H1 (cell line): ENCODE measurements around the gene FOXRED1. TPM values are rescaled to one million over a fixed set of nuclear protein-coding genes. Genes with fewer than 3 reads are reported as not detected.

Experiments
- CTCF ChIA-PET: fragments of 300-600 bp; sonication (Branson Sonifier 250); formaldehyde crosslinking; loops from one replicate; lab custom pipeline; 2021; ENCODE audit not compliant: partially characterized antibody; lab: Charles Lee
- POLR2A ChIA-PET: fragments of 300-600 bp; sonication (Branson Sonifier 250); formaldehyde crosslinking; loops from one replicate; lab custom pipeline; 2021; ENCODE audit warnings: inconsistent platforms; ENCODE audit not compliant: partially characterized antibody; lab: Charles Lee
- DNase-seq, 2 experiments: peaks; one replicate each; pipeline versions ENCODE4 v3.0.0 to v3.0.0-alpha.2; 2010 to 2022; ENCODE audit warnings: low spot score in 2 of 2, low read depth in 1 of 2, mixed read lengths in 1 of 2
- FAIRE-seq: peaks from 2 replicates; lab custom pipeline; 2011; peaks lifted over from hg19 to GRCh38; lab: Jason Lieb, UNC
- H2AFZ ChIP-seq: 2 replicates; pipeline ENCODE4 v1.8.1; 2012; ENCODE audit warnings: low read length, inconsistent platforms
- H2AK5ac ChIP-seq: 2 replicates; pipeline ENCODE4 v1.6.1; 2013; ENCODE audit warnings: low read depth, low read length
- H2BK120ac ChIP-seq: replicated peaks from 2 replicates; pipeline ENCODE3; 2013; ENCODE audit warnings: low read depth, low read length, inconsistent platforms
- H2BK12ac ChIP-seq: 2 replicates; pipeline ENCODE4 v1.6.1; 2013; ENCODE audit warnings: low read depth, low read length
- H2BK15ac ChIP-seq: 2 replicates; pipeline ENCODE4 v1.6.1; 2013; ENCODE audit warnings: low read length
- H2BK20ac ChIP-seq: 2 replicates; pipeline ENCODE4 v1.6.1; 2013; ENCODE audit warnings: low read length
- H2BK5ac ChIP-seq: 2 replicates; pipeline ENCODE4 v1.6.1; 2013; ENCODE audit warnings: low read depth, low read length
- H3K14ac ChIP-seq: 2 replicates; pipeline ENCODE4 v1.6.1; 2013; ENCODE audit warnings: inconsistent platforms; ENCODE audit not compliant: insufficient read length
- H3K18ac ChIP-seq: 2 replicates; pipeline ENCODE4 v1.6.1; 2013; ENCODE audit warnings: low read length; ENCODE audit errors: extremely low read depth
- H3K23ac ChIP-seq: 2 replicates; pipeline ENCODE4 v1.6.1; 2013; ENCODE audit warnings: inconsistent platforms; ENCODE audit not compliant: insufficient read length
- H3K23me2 ChIP-seq: 2 replicates; pipeline ENCODE4 v1.6.1; 2013; ENCODE audit warnings: low read depth, low read length
- H3K27ac ChIP-seq: 2 replicates; pipeline ENCODE4 v1.6.1; 2011; ENCODE audit warnings: low read depth, low read length, inconsistent platforms
- H3K27me3 ChIP-seq, 4 experiments: replicated peaks in 1 of 4; 1 replicate in 1 of 4; 2 replicates in 3 of 4; pipeline versions ENCODE4 v1.6.1 to v1.8.1; 2011 to 2013; ENCODE audit warnings: low read length in 3 of 4, mild to moderate bottlenecking in 3 of 4, inconsistent platforms in 2 of 4, mixed read lengths in 2 of 4, moderate library complexity in 1 of 4; ENCODE audit not compliant: control insufficient read depth in 3 of 4, insufficient read depth in 3 of 4; ENCODE audit errors: extremely low read depth in 1 of 4
- H3K36me3 ChIP-seq, 4 experiments: 2 replicates each; pipeline versions ENCODE4 v1.6.1 to v1.8.1; 2011 to 2013; ENCODE audit warnings: mild to moderate bottlenecking in 4 of 4, low read length in 3 of 4, moderate library complexity in 2 of 4, control low read depth in 1 of 4, inconsistent platforms in 1 of 4; ENCODE audit not compliant: insufficient read depth in 4 of 4, control insufficient read depth in 2 of 4
- H3K4ac ChIP-seq: replicated peaks from 2 replicates; pipeline ENCODE3; 2013; ENCODE audit warnings: low read length, low read depth, mixed read lengths, inconsistent platforms; ENCODE audit not compliant: insufficient read length
- H3K4me1 ChIP-seq, 4 experiments: replicated peaks in 1 of 4; 1 replicate in 1 of 4; 2 replicates in 3 of 4; pipeline versions ENCODE4 v1.6.1 to v1.8.1; 2011 to 2013; ENCODE audit warnings: low read length in 3 of 4, inconsistent platforms in 2 of 4, mixed read lengths in 1 of 4; ENCODE audit not compliant: insufficient read depth in 4 of 4, control insufficient read depth in 3 of 4
- H3K4me2 ChIP-seq, 2 experiments: 2 replicates each; pipeline versions ENCODE4 v1.6.1 to v1.8.1; 2011 to 2013; ENCODE audit warnings: low read depth in 2 of 2, low read length in 2 of 2, control low read depth in 1 of 2, inconsistent platforms in 1 of 2, mild to moderate bottlenecking in 1 of 2; ENCODE audit not compliant: insufficient read depth in 1 of 2
- H3K4me3 ChIP-seq, 4 experiments: fragments of 200-600, 300-600 bp in 1 of 4; sonication (generic), shearing (Covaris generic), sonication (Bioruptor Twin) in 1 of 4; 2 replicates each; pipeline versions ENCODE4 v1.5.1 to v1.8.1; 2011 to 2016; ENCODE audit warnings: low read length in 4 of 4, low read depth in 3 of 4, control low read depth in 2 of 4, inconsistent platforms in 2 of 4, mild to moderate bottlenecking in 2 of 4, mixed read lengths in 1 of 4, moderate library complexity in 1 of 4; ENCODE audit not compliant: insufficient read depth in 2 of 4; ENCODE audit errors: extremely low read depth in 1 of 4
- H3K56ac ChIP-seq: replicated peaks from 2 replicates; pipeline ENCODE3; 2013; ENCODE audit warnings: low read depth, mild to moderate bottlenecking, mixed read lengths, low read length, inconsistent platforms; ENCODE audit not compliant: insufficient read length
- H3K79me1 ChIP-seq: 2 replicates; pipeline ENCODE4 v1.6.1; 2013; ENCODE audit warnings: low read depth, low read length, control low read depth
- H3K79me2 ChIP-seq, 2 experiments: 2 replicates each; pipeline versions ENCODE4 v1.6.1 to v1.8.1; 2012 to 2013; ENCODE audit warnings: low read length in 2 of 2, mild to moderate bottlenecking in 2 of 2, inconsistent platforms in 1 of 2; ENCODE audit not compliant: insufficient read depth in 2 of 2, control insufficient read depth in 1 of 2
- H3K9ac ChIP-seq, 4 experiments: replicated peaks in 1 of 4; 1 replicate in 1 of 4; 2 replicates in 3 of 4; pipeline versions ENCODE4 v1.6.1 to v1.8.1; 2011 to 2013; ENCODE audit warnings: low read depth in 3 of 4, low read length in 3 of 4, control low read depth in 2 of 4, mild to moderate bottlenecking in 2 of 4, moderate library complexity in 2 of 4, inconsistent platforms in 1 of 4; ENCODE audit errors: extremely low read depth in 1 of 4
- H3K9me3 ChIP-seq, 2 experiments: 2 replicates each; pipeline versions ENCODE4 v1.6.1 to v1.8.1; 2012 to 2013; ENCODE audit warnings: mild to moderate bottlenecking in 2 of 2, moderate library complexity in 2 of 2, control low read depth in 1 of 2, inconsistent platforms in 1 of 2, low read depth in 1 of 2, low read length in 1 of 2, mixed read lengths in 1 of 2; ENCODE audit not compliant: insufficient read depth in 2 of 2
- H4K20me1 ChIP-seq, 2 experiments: replicated peaks in 1 of 2; 2 replicates each; pipeline versions ENCODE3 to v1.8.1; 2011 to 2013; ENCODE audit warnings: inconsistent platforms in 2 of 2, low read length in 2 of 2, mild to moderate bottlenecking in 1 of 2; ENCODE audit not compliant: insufficient read depth in 2 of 2, control insufficient read depth in 1 of 2
- H4K5ac ChIP-seq: 2 replicates; pipeline ENCODE4 v1.6.1; 2013; ENCODE audit warnings: low read length, low read depth, mixed read lengths, inconsistent platforms; ENCODE audit not compliant: insufficient read length
- H4K8ac ChIP-seq: 2 replicates; pipeline ENCODE4 v1.8.0; 2013; ENCODE audit warnings: mild to moderate bottlenecking, moderate library complexity, low read length, inconsistent platforms; ENCODE audit not compliant: insufficient read depth; ENCODE audit errors: extremely low read depth
- H4K91ac ChIP-seq: replicated peaks from 2 replicates; pipeline ENCODE3; 2013; ENCODE audit warnings: low read length, mixed read lengths, inconsistent platforms; ENCODE audit not compliant: insufficient read length
- ASH2L ChIP-seq: fragments of 200-600, 300-600 bp; sonication (generic); IDR thresholded peaks from one replicate; pipeline ENCODE4 v1.7.1; 2017; ENCODE audit warnings: low read length
- ATF3 ChIP-seq: IDR thresholded peaks from 2 replicates; pipeline ENCODE4 v1.6.1; 2011; ENCODE audit warnings: low read depth, mild to moderate bottlenecking, low read length; ENCODE audit not compliant: insufficient read depth
- CHD2 ChIP-seq: IDR thresholded peaks from 2 replicates; pipeline ENCODE4 v1.6.1; 2012; ENCODE audit warnings: low read length, improper control_type of control experiment
- CREB1 ChIP-seq: IDR thresholded peaks from 2 replicates; pipeline ENCODE4 v1.6.1; 2012; ENCODE audit warnings: inconsistent platforms
- FOSL1 ChIP-seq: IDR thresholded peaks from 2 replicates; pipeline ENCODE4 v1.6.1; 2011; ENCODE audit warnings: mild to moderate bottlenecking, low read depth, low read length, moderate library complexity; ENCODE audit not compliant: insufficient read depth
- GTF2F1 ChIP-seq: IDR thresholded peaks from 2 replicates; pipeline ENCODE4 v1.6.1; 2012; ENCODE audit warnings: low read depth, low read length, improper control_type of control experiment, borderline replicate concordance
- MAFK ChIP-seq: IDR thresholded peaks from 2 replicates; pipeline ENCODE4 v1.6.1; 2012; ENCODE audit warnings: low read depth, mild to moderate bottlenecking, improper control_type of control experiment, low read length
- NRF1 ChIP-seq: IDR thresholded peaks from 2 replicates; pipeline ENCODE4 v1.6.1; 2011; ENCODE audit warnings: mild to moderate bottlenecking, low read depth, low read length, improper control_type of control experiment
- POLR2A ChIP-seq, 2 experiments: IDR thresholded peaks; 1 replicate in 1 of 2; 2 replicates in 1 of 2; pipeline ENCODE4 v1.6.1; 2011; ENCODE audit warnings: low read depth in 2 of 2, low read length in 2 of 2, mild to moderate bottlenecking in 2 of 2; ENCODE audit errors: control extremely low read depth in 1 of 2
- POU5F1 ChIP-seq: IDR thresholded peaks from 2 replicates; pipeline ENCODE4 v1.6.1; 2011; ENCODE audit warnings: low read depth, mild to moderate bottlenecking, low read length, moderate library complexity
- TAF1 ChIP-seq: IDR thresholded peaks from 2 replicates; pipeline ENCODE4 v1.6.1; 2011; ENCODE audit warnings: mild to moderate bottlenecking, low read depth, low read length
- TAF7 ChIP-seq: optimal IDR thresholded peaks from 2 replicates; pipeline ENCODE3; 2011; ENCODE audit warnings: low read depth, mild to moderate bottlenecking, inconsistent platforms, low read length, moderate library complexity, borderline replicate concordance
- TEAD4 ChIP-seq: IDR thresholded peaks from 2 replicates; pipeline ENCODE4 v1.6.1; 2012; ENCODE audit warnings: low read depth, low read length, inconsistent platforms, mixed read lengths
- YY1 ChIP-seq: IDR thresholded peaks from 2 replicates; pipeline ENCODE4 v1.6.1; 2011; ENCODE audit warnings: low read depth, mild to moderate bottlenecking, low read length
- WGBS, 2 experiments: shearing (Covaris generic) in 1 of 2; methylation state at CpG; one replicate each; pipeline versions ENCODE4 v1.1.6 to v1.1.7; 2013 to 2015; ENCODE audit warnings: low lambda C conversion rate in 2 of 2, mixed read lengths in 2 of 2, inconsistent platforms in 1 of 2, low coverage in 1 of 2, missing lambda C conversion rate in 1 of 2; ENCODE audit not compliant: insufficient replicate concordance in 2 of 2, insufficient coverage in 1 of 2, insufficient read length in 1 of 2; ENCODE audit errors: extremely low coverage in 1 of 2, missing lambda C conversion rate in 1 of 2; 5-methylcytosine and 5-hydroxymethylcytosine counted together
- polyA plus RNA-seq, 7 experiments: library from polyadenylated mRNA; depleted of rRNA in 3 of 7; stranded (reverse) in 5 of 7; unstranded in 2 of 7; fragments of >200 nt in 5 of 7; fragments of 200-250 nt in 2 of 7; gene quantifications; 1 replicate in 5 of 7; 2 replicates in 1 of 7; 4 replicates in 1 of 7; pipeline versions ENCODE4 v1.2.1 to v1.2.3, GENCODE V29; 2011 to 2013; ENCODE audit warnings: missing spikeins in 2 of 7, mixed read lengths in 2 of 7
- total RNA-seq: library from RNA; stranded (reverse); fragmentation: NEBNext Ultra II Directional; extraction: Animal tissue kit (Norgen Biotek cat#: 25700); gene quantifications from 2 replicates; pipeline ENCODE4 v1.2.1, GENCODE V29; 2021

The FOXRED1 gene
- total and polyA plus RNA-seq, 2 of the 8 experiments (the other 6 are each of a cell fraction or from before 2014, with no cell fraction given): 48.8 to 99.4 TPM

GRCh38 chr11:126281666-126282175 is 12.8 kb downstream of the FOXRED1 start:
- 87% methylated on average over 10 of the region's 10 CpGs; no CpG with 5 or more reads in 1 of the 2 experiments for WGBS, 2 experiments
- H3K4me1 ChIP-seq: peaks cover 0 to 6% (median 4%) of the 10 kb centered on the region in 4 experiments; a peak in 4 of 7 replicates
- TF ChIP-seq TEAD4: no peak
- no peak for TF ChIP-seq FOSL1
- TF ChIP-seq POLR2A (IDR thresholded peaks at IDR 0.05; ENCODE audit: control extremely low read depth in 1 of 2, low read depth in 2 of 2, low read length in 2 of 2): no peak
- TF ChIP-seq MAFK: no peak
- TF ChIP-seq NRF1: no peak
- TF ChIP-seq TAF7: no peak
- TF ChIP-seq TAF1: no peak
- no peak for TF ChIP-seq POU5F1
- TF ChIP-seq ASH2L: no peak
- no peak for TF ChIP-seq CHD2
- no peak for TF ChIP-seq CREB1
- TF ChIP-seq GTF2F1: no peak
- TF ChIP-seq ATF3: no peak
- TF ChIP-seq YY1: no peak
- TF ChIP-seq, all 59 proteins: peak for 0
- H4K5ac ChIP-seq: no peak overlapping the region
- no peak overlapping the region for H3K56ac ChIP-seq
- no peaks in the 10 kb centered on the region for H3K79me2 ChIP-seq
- H2BK15ac ChIP-seq: no peak overlapping the region
- POLR2A ChIA-PET: interaction anchor here (0.6 to 4.6 kb wide), 10 partner anchors 8 to 70 kb away, joined by 3 to 75 read pairs (median 7); partner anchors contain the start of genes DCPS, FAM118B, FOXRED1 and RPUSD4
- no peaks in the 10 kb centered on the region for H4K20me1 ChIP-seq
- H3K27ac ChIP-seq: no peak overlapping the region
- DNase-seq (no peak), FAIRE-seq (no peak)
- H4K8ac ChIP-seq: peak overlapping the region; percentile 54; the same call in 1 of the 2 replicates
- no peak overlapping the region for H4K91ac ChIP-seq
- H2AFZ ChIP-seq: peak overlapping the region; percentile 93
- H3K4me3 ChIP-seq: peak overlapping the region in 1 of 4 experiments; percentile 91; a peak in 1 of 8 replicates
- no peak overlapping the region for H3K23ac ChIP-seq
- peak overlapping the region; percentile 80 to 94; a peak in 3 of 4 replicates for H3K4me2 ChIP-seq
- peaks cover 2 to 11% (median 5%) of the 10 kb centered on the region in 4 experiments; a peak in 6 of 8 replicates for H3K36me3 ChIP-seq
- no peak overlapping the region for H3K9ac ChIP-seq
- CTCF ChIA-PET: interaction anchor here (0.6 to 1.6 kb wide), 2 partner anchors 11 to 326 kb away, joined by 3 read pairs; no protein-coding TSS in a partner anchor
- H3K9me3 ChIP-seq: no peaks in the 10 kb centered on the region
- no peak overlapping the region for H3K4ac ChIP-seq
- H3K27me3 ChIP-seq: peaks cover 0 to 5% (median 2%) of the 10 kb centered on the region in 4 experiments; a peak in 4 of 7 replicates
- no peak overlapping the region for H3K14ac ChIP-seq
- H2BK5ac ChIP-seq: no peak overlapping the region
- H2BK120ac ChIP-seq: no peak overlapping the region
- no peak overlapping the region for H3K18ac ChIP-seq
- H2AK5ac ChIP-seq: no peak overlapping the region
- H3K79me1 ChIP-seq: peaks cover 2% of the 10 kb centered on the region; the same call in 1 of the 2 replicates
- peaks cover 13% of the 10 kb centered on the region for H3K23me2 ChIP-seq
- H2BK20ac ChIP-seq: no peak overlapping the region
- H2BK12ac ChIP-seq: no peak overlapping the region
